Coronary artery (tissue), 2 donors: ENCODE measurements around the gene AGBL2.
"Not testable (repeated sequence)": the region's sequence is repeated elsewhere in the genome, so short reads cannot be mapped to it uniquely, and the experiment has no call there.

Experiments used
- DNase-seq: peaks from one replicate; pipeline ENCODE4 v3.0.0-alpha.2; 2017; ENCODE audit warnings: low spot score
- H3K27ac ChIP-seq, 2 donors: fragments of 200-600 bp; sonication (generic); one replicate each; pipeline ENCODE4 v1.5.1; 2016 to 2019
- H3K4me3 ChIP-seq: fragments of 200-600 bp; sonication (generic); 2 replicates; pipeline ENCODE4 v1.5.1; 2016; ENCODE audit warnings: mild to moderate bottlenecking, moderate library complexity
- TF ChIP-seq, protein P1 (sequence below): fragments of 200-600 bp; sonication (generic); IDR thresholded peaks from one replicate; pipeline ENCODE4 v1.5.1; 2019; ENCODE audit warnings: antibody characterized with exemption

AGBL2 gene, protein sequence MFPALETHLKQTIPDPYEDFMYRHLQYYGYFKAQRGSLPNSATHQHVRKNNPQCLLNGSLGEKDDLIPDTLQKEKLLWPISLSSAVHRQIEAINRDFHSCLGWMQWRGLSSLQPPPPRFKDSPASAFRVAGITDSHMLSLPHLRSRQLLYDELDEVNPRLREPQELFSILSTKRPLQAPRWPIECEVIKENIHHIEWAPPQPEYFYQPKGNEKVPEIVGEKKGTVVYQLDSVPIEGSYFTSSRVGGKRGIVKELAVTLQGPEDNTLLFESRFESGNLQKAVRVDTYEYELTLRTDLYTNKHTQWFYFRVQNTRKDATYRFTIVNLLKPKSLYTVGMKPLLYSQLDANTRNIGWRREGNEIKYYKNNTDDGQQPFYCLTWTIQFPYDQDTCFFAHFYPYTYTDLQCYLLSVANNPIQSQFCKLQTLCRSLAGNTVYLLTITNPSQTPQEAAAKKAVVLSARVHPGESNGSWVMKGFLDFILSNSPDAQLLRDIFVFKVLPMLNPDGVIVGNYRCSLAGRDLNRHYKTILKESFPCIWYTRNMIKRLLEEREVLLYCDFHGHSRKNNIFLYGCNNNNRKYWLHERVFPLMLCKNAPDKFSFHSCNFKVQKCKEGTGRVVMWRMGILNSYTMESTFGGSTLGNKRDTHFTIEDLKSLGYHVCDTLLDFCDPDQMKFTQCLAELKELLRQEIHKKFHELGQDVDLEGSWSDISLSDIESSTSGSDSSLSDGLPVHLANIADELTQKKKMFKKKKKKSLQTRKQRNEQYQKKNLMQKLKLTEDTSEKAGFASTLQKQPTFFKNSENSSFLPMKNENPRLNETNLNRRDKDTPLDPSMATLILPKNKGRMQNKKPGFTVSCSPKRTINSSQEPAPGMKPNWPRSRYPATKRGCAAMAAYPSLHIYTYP

DNA sequence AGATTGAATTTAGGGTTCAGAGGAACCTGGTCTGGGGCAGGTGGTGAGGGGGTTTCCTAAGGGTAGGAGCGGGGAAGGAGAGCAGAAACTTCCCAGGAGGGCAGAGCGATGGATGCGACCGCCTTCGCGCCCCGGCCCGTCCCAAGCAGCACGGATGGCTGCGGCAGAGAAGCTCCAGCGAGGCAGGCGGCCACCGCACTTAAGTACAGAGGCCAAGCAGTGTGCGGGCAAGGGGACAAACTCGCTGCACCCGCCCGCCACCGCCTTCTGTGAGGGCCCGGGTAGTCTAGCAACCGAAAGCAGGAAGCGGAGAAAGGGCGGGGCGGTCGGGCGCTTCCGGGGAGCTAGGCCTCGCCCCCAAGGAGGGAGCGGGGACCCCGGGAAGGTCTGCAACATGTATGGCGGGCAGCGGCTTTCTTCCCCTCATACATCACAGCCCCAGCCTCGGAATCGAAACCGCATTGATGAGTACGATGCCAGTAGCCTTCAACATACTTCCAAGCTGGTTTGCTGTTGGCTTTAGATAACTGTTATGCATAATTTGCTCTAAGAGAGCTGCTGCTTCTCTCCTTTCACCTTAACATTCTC, at the start of gene AGBL2:
Gene AGBL2 (minus strand): TSS at position 288 of the 588 bp plus-strand sequence. CDS start 719 bp downstream, outside the sequence.
- Histone ChIP-seq H3K27ac (peak within 1 kb of the TSS; percentile 49 to 75), H3K4me3 (peak within 1 kb of the TSS; percentile 77)
- peak; percentile 80 for DNase-seq
- TF ChIP-seq, protein P1, sequence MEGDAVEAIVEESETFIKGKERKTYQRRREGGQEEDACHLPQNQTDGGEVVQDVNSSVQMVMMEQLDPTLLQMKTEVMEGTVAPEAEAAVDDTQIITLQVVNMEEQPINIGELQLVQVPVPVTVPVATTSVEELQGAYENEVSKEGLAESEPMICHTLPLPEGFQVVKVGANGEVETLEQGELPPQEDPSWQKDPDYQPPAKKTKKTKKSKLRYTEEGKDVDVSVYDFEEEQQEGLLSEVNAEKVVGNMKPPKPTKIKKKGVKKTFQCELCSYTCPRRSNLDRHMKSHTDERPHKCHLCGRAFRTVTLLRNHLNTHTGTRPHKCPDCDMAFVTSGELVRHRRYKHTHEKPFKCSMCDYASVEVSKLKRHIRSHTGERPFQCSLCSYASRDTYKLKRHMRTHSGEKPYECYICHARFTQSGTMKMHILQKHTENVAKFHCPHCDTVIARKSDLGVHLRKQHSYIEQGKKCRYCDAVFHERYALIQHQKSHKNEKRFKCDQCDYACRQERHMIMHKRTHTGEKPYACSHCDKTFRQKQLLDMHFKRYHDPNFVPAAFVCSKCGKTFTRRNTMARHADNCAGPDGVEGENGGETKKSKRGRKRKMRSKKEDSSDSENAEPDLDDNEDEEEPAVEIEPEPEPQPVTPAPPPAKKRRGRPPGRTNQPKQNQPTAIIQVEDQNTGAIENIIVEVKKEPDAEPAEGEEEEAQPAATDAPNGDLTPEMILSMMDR: no peak

DNA sequence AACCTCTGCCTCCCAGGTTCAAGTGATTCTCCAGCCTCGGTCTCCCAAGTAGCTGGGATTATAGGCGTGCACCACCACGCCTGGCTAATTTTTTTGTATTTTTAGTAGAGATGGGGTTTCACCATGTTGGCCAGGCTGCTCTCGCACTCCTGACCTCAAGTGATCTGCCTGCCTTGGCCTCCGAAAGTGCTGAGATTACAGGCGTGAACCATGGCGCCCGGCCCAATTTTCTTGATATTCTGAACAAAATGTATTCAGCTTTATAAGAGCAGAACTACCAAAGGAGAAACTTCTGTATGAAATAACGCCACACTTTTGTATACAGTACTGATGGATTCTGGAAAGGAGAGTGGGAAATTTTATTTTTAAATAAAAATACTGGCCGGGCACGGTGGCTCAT, 44.1 kb upstream of the AGBL2 start:
- H3K27ac ChIP-seq, DNase-seq, H3K4me3 ChIP-seq: not testable (repeated sequence)

DNA sequence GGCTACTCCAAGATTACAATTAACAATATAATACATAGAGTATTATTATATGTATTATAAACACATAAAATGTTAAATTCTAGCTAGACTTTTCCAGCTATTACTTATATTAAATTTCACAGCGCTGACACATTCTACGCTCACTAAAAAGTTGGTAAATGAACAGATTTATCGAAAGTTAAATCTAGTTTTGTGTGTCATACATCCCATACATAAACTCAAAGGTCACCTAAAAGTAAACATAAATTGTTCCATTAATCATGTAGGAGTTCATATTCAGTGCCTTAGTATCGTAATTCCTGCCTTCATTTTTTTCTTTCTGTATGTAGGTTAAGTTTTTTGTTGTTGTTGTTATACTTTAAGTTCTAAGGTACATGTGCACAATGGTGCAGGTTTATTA, 41.0 kb upstream of the AGBL2 start:
- Histone ChIP-seq H3K27ac (no peak overlapping the region), H3K4me3 (no peak overlapping the region)
- TF ChIP-seq, protein P1: no peak
- no peak for DNase-seq

DNA sequence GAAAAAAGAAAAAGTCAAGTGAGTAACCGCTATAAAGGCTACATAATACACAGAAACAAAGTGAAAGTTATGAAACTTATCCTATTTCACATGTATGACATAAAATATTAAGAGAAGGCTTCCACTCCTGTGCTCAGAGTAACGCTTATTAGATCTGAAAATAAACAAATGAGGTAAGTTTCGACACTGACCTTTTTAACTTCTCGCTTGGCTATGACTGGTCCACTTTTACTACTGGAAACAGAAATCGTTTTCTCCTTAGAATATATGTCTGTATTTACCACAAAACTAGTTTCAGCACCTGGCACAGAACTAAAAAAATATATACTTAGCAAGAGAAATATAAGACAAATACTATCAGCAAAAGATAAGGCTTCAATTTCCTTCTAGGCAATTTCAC, 35.6 kb upstream of the AGBL2 start:
- Histone ChIP-seq H3K27ac (no peak overlapping the region), H3K4me3 (no peak overlapping the region)
- DNase-seq: no peak
- TF ChIP-seq, protein P1: no peak

DNA sequence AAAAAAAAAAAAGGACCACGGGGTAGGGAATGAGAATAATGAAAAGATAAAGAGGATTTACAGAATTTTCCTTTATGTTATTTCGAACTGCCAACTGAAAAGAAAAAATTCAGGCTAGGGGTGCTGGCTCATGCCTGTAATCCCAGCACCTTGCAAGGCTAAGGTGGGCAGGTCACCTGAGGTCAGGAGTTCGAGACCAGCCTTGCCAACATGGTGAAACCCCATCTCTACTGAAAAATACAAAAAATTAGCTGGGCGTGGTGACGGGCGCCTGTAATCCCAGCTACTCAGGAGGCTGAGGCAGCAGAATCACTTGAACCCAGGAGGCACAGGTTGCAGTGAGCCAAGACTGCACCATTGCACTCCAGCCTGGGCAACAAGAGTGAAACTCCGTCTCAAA, 27.3 kb upstream of the AGBL2 start:
- DNase-seq, H3K27ac ChIP-seq, H3K4me3 ChIP-seq: not testable (repeated sequence)

DNA sequence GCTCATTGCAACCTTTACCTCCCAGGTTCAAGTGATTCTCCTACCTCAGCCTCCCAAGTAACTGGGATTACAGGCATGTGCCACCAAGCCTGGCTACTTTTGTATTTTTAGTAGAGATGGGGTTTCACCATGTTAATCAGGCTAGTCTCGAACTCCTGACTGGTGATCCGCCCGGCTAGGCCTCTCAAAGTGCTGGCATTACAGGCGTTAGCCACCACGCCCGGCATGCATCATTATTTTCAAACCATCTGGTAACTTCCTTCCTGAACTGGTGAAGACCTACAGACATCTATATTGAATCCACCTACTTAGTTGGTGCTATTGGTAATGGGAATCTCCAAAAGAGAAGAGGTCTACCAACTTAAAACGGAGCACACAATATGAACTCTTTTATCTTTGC, 22.6 kb upstream of the AGBL2 start:
- not testable (repeated sequence) for H3K4me3 ChIP-seq, DNase-seq, H3K27ac ChIP-seq

DNA sequence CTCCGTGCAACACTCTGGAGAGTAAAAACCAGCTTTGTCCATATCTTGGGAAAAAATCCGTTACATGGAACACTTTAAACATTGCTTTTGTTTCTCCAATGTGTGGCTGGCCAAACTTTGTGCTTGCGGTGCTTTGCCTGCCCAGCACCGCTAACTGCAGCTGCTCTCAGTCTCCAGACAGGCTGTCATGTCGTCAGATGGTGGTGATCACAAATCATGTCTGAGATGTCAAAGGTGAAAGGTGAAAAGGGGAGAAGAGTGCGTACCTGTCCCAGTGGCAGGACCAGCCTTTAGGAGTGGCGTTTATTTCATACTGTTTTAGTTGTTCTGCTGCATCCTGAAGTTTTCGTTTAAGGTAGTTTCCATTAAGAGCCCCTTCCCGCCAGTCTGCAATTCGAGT, 17.1 kb upstream of the AGBL2 start:
- TF ChIP-seq, protein P1: no peak
- DNase-seq: no peak
- Histone ChIP-seq H3K4me3 (no peak overlapping the region), H3K27ac (no peak overlapping the region)

DNA sequence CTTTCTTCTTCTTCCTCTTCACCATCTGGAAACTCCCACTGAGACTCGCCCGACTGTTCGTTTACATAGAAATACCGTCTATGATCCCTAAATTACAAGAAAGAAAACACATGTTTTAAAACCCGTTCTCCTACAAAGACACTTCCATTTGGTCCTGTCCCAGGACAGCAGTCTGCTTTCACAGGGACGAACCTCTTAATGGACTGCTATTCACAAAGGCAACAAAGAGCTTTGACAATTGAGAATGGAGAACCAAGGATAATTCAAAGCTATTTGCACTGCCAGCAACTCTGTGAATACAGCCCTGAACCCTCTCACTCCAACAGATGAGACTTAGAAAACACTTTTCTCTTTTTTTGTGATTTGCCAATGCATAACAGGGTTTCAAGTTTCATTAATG, 16.3 kb upstream of the AGBL2 start:
- Histone ChIP-seq H3K27ac (no peak overlapping the region), H3K4me3 (no peak overlapping the region)
- TF ChIP-seq, protein P1: no peak
- no peak for DNase-seq
